NCI-H2227 treated with DMSO at 0.1 percent for 48 hours (cell line): ENCODE data around the gene FREM3.

ENCODE experiments used
- DNase-seq: peaks from one replicate; lab custom pipeline; 2025; lab: John Stamatoyannopoulos, UW

Gene FREM3

GRCh38 chr4:143667461-143667860, 33.0 kb downstream of the FREM3 start:
- no peak for DNase-seq

GRCh38 chr4:143658336-143658735, 42.1 kb downstream of the FREM3 start:
- no peak for DNase-seq

GRCh38 chr4:143654571-143654970, 45.9 kb downstream of the FREM3 start:
- DNase-seq: no peak

- DNase-seq: no peak
Observed at GRCh38 chr4:143653031-143653430, 47.4 kb downstream of the FREM3 start.

- DNase-seq: no peak
Observed at GRCh38 chr4:143643399-143643798, 57.1 kb downstream of the FREM3 start.

GRCh38 chr4:143642611-143643010, 57.9 kb downstream of the FREM3 start:
- DNase-seq: no peak

GRCh38 chr4:143641361-143641760, 59.1 kb downstream of the FREM3 start:
- DNase-seq: peak; percentile 15

GRCh38 chr4:143634763-143635162, 65.7 kb downstream of the FREM3 start:
- no peak for DNase-seq

GRCh38 chr4:143633833-143634232, 66.6 kb downstream of the FREM3 start:
- no peak for DNase-seq

- no peak for DNase-seq
Observed at GRCh38 chr4:143626134-143626911, 74.2 kb downstream of the FREM3 start.

GRCh38 chr4:143625632-143626031, 74.8 kb downstream of the FREM3 start:
- no peak for DNase-seq

GRCh38 chr4:143623896-143624295, 76.6 kb downstream of the FREM3 start:
- no peak for DNase-seq

- DNase-seq: no peak
Observed at GRCh38 chr4:143618811-143619210, 81.7 kb downstream of the FREM3 start.

GRCh38 chr4:143617994-143618679, 82.3 kb downstream of the FREM3 start:
- no peak for DNase-seq

- no peak for DNase-seq
Observed at GRCh38 chr4:143616771-143617170, 83.7 kb downstream of the FREM3 start.

- no peak for DNase-seq
Observed at GRCh38 chr4:143609492-143609891, 91.0 kb downstream of the FREM3 start.

- DNase-seq: no peak
Observed at GRCh38 chr4:143606480-143606879, 94.0 kb downstream of the FREM3 start.

GRCh38 chr4:143599827-143600226, 100.6 kb downstream of the FREM3 start:
- DNase-seq: no peak

- no peak for DNase-seq
Observed at GRCh38 chr4:143598816-143599215, 101.7 kb downstream of the FREM3 start.

GRCh38 chr4:143597276-143597675, 103.2 kb downstream of the FREM3 start:
- DNase-seq: no peak

GRCh38 chr4:143587703-143588102, 112.8 kb downstream of the FREM3 start:
- no peak for DNase-seq

GRCh38 chr4:143586080-143586479, 114.4 kb downstream of the FREM3 start:
- DNase-seq: no peak

- DNase-seq: no peak
Observed at GRCh38 chr4:143585548-143585947, 114.9 kb downstream of the FREM3 start.
